Breast epithelium (tissue), 4 donors: ENCODE data around the gene KBTBD13. TPM values are rescaled to one million over a fixed set of nuclear protein-coding genes. Genes with fewer than 3 reads are reported as not detected.

Experiments used
- DNase-seq, 2 donors: peaks; one replicate each; pipeline ENCODE4 v3.0.0-alpha.2; 2019; ENCODE audit warnings: low spot score in 2 of 2
- H3K27ac ChIP-seq, 2 donors: fragments of 200-600 bp; sonication (generic) in 1 of 2; one replicate each; pipeline ENCODE4 v1.5.1; 2016 to 2019; ENCODE audit warnings: mild to moderate bottlenecking in 1 of 2
- H3K27me3 ChIP-seq, 2 donors: fragments of 200-600 bp; sonication (generic) in 1 of 2; one replicate each; pipeline versions ENCODE4 v1.5.1 to v1.6.0; 2017 to 2019; ENCODE audit warnings: control low read depth in 1 of 2, mild to moderate bottlenecking in 1 of 2
- H3K36me3 ChIP-seq: fragments of 200-600 bp; one replicate; pipeline ENCODE4 v1.5.1; 2019
- H3K4me1 ChIP-seq, 2 donors: fragments of 200-600 bp; sonication (generic); one replicate each; pipeline ENCODE4 v1.5.1; 2016 to 2019; ENCODE audit warnings: control low read depth in 1 of 2
- H3K4me3 ChIP-seq, 3 donors: fragments of 200-600 bp; sonication (generic); 1 replicate in 2 of 3; 2 replicates in 1 of 3; pipeline ENCODE4 v1.5.1; 2016 to 2019; ENCODE audit warnings: mild to moderate bottlenecking in 3 of 3, moderate library complexity in 2 of 3
- H3K9me3 ChIP-seq, 2 donors: fragments of 200-600 bp; sonication (generic) in 1 of 2; one replicate each; pipeline ENCODE4 v1.5.1; 2016 to 2019; ENCODE audit warnings: control low read depth in 1 of 2
- CTCF ChIP-seq, 3 donors: fragments of 450-650 bp; IDR thresholded peaks; one replicate each; pipeline ENCODE4 v1.5.1; 2016 to 2017; ENCODE audit warnings: antibody characterized with exemption in 3 of 3, mild to moderate bottlenecking in 3 of 3, moderate library complexity in 3 of 3
- POLR2A ChIP-seq: fragments of 450-650 bp; IDR thresholded peaks from one replicate; pipeline ENCODE4 v1.6.1; 2016; ENCODE audit warnings: antibody characterized with exemption, mild to moderate bottlenecking, moderate library complexity
- POLR2AphosphoS5 ChIP-seq, 3 donors: sonication (generic); formaldehyde crosslinking; IDR thresholded peaks; one replicate each; pipeline ENCODE4 v1.6.1; 2017; ENCODE audit warnings: antibody characterized with exemption in 3 of 3
- intact Hi-C: fragments of 100-400 bp; cut with DNase I; formaldehyde crosslinking; loops from one replicate; pipeline ENCODE4 v1.15.1; 2023; ENCODE audit warnings: low total_unique reads
- total RNA-seq, 3 donors: library from RNA; depleted of rRNA; stranded (reverse); fragments of >200 nt; gene quantifications; one replicate each; pipeline ENCODE4 v1.1.0, GENCODE V29; 2016

KBTBD13 gene
- total RNA-seq, 3 donors from 2014 or later: 0.15 to 0.33 TPM; not detected in 1

GRCh38 chr15:65079580-65079979 is 3.0 kb downstream of the KBTBD13 start:
- TF ChIP-seq CTCF (IDR thresholded peaks at IDR 0.05): no peak
- no peak for TF ChIP-seq POLR2AphosphoS5 (IDR thresholded peaks at IDR 0.05)
- no peak for TF ChIP-seq POLR2A
- H3K4me1 ChIP-seq: no peaks in the 10 kb centered on the region
- intact Hi-C loops: no loop called here
- no peak overlapping the region for H3K4me3 ChIP-seq
- no peak overlapping the region for H3K27ac ChIP-seq
- no peaks in the 10 kb centered on the region for H3K9me3 ChIP-seq
- H3K36me3 ChIP-seq: no peaks in the 10 kb centered on the region
- peaks cover 0 to 11% of the 10 kb centered on the region in 2 donors for H3K27me3 ChIP-seq
- no peak for DNase-seq

GRCh38 chr15:65081270-65081669 is 4.7 kb downstream of the KBTBD13 start:
- intact Hi-C loops: no loop called here
- no peak for DNase-seq
- Histone ChIP-seq H3K9me3 (no peaks in the 10 kb centered on the region), H3K4me1 (no peaks in the 10 kb centered on the region), H3K4me3 (no peak overlapping the region), H3K27ac (no peak overlapping the region), H3K36me3 (no peaks in the 10 kb centered on the region), H3K27me3 (peaks cover 0 to 11% of the 10 kb centered on the region in 2 donors)
- TF ChIP-seq CTCF (IDR thresholded peaks at IDR 0.05) (no peak), POLR2A (no peak), POLR2AphosphoS5 (IDR thresholded peaks at IDR 0.05) (no peak)

DNA sequence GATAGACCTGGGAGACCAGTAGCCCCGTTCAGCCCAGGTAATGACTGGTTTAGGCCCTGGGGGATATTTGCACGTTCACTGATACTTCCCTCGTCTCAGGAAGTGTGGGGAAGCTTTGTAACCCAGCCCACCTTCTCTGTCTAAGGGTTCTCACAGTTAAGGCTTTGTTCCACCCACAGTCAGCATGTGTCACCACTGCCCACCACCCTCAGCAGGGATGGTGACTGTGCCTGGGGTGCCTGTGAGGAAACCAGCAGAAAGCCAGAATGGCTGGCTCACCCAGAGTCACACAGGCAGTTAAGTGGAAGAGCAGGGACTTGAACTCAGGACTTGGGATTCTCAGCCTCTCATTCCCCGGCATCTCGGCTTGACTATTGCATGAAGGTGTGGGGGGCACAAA is 5.2 kb downstream of the KBTBD13 start:
- H3K9me3 ChIP-seq: no peaks in the 10 kb centered on the region
- peak overlapping the region in 1 of 2 donors; percentile 58 for H3K27ac ChIP-seq
- DNase-seq: no peak
- H3K36me3 ChIP-seq: no peaks in the 10 kb centered on the region
- H3K27me3 ChIP-seq: peaks cover 0 to 9% of the 10 kb centered on the region in 2 donors
- H3K4me3 ChIP-seq: no peak overlapping the region
- TF ChIP-seq POLR2AphosphoS5 (IDR thresholded peaks at IDR 0.05) (no peak), CTCF (IDR thresholded peaks at IDR 0.05) (no peak), POLR2A (no peak)
- intact Hi-C loops: no loop called here
- no peaks in the 10 kb centered on the region for H3K4me1 ChIP-seq

DNA sequence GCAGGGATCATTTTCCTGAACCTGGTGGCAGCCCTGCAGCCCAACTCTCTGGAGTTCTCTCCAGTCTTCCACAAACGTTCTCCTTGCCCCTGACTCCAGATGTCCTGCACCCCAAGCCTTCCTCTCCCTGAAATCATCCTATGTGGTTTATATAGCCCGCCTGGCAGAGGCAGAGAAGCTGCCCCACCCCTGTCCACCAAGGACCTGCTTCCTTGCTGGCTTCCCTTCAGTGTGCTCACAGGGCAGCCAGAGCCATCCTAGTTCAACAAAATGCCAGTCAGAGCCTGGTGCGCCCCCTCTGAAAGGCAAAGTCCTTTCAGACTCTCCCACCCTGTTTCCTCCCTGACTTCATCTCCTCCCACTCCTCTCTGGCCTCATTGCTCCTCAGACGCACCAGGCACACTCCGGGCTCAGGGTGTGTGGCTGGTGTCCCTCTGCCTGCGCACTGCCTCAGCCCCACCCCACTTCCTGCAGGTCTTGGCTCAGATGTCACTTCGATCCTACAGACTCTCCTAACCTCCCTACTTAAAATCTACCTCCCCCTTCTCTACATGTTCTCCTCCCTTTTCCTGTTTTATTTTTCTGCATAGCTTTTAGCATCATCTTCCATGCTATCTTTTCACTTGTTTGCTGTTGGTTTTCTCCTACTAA is 5.9 kb downstream of the KBTBD13 start:
- H3K27me3 ChIP-seq: peaks cover 0 to 2% of the 10 kb centered on the region in 2 donors
- no peak for DNase-seq
- no peaks in the 10 kb centered on the region for H3K9me3 ChIP-seq
- no peak for TF ChIP-seq POLR2AphosphoS5 (IDR thresholded peaks at IDR 0.05)
- no peak for TF ChIP-seq CTCF (IDR thresholded peaks at IDR 0.05)
- no peak for TF ChIP-seq POLR2A
- H3K36me3 ChIP-seq: no peaks in the 10 kb centered on the region
- intact Hi-C loops: no loop called here
- H3K4me3 ChIP-seq: no peak overlapping the region
- no peaks in the 10 kb centered on the region for H3K4me1 ChIP-seq
- peak overlapping the region in 1 of 2 donors; percentile 58 for H3K27ac ChIP-seq

DNA sequence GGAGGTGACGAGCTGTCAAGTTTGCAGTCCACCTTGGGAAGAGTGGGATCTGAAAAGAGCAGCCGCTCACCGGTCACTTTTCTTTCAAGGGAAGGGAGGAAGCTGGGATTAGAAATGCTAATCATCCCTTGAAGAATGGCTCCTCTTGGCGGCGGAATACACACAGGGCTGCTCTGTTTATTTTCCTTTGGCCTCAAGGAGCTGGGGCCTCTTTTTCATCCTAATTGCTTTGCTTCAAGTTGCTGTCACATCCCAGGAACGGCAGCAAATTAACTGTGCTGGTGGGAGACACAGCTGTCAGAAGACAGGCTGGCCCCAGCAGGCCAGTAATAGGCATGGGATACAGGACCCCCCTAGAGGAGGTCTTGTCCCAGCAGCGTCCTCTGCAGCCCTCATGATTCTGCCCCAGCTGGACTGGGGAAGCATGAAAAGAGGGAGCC is 6.7 kb downstream of the KBTBD13 start:
- intact Hi-C loops: no loop called here
- Histone ChIP-seq H3K9me3 (no peaks in the 10 kb centered on the region), H3K4me3 (no peak overlapping the region), H3K4me1 (no peaks in the 10 kb centered on the region), H3K27ac (no peak overlapping the region), H3K36me3 (no peaks in the 10 kb centered on the region), H3K27me3 (no peaks in the 10 kb centered on the region)
- no peak for DNase-seq
- TF ChIP-seq CTCF (IDR thresholded peaks at IDR 0.05): no peak
- TF ChIP-seq POLR2A: no peak
- no peak for TF ChIP-seq POLR2AphosphoS5 (IDR thresholded peaks at IDR 0.05)
